HG03135 (cell line): Measurements from ENCODE around the gene RHOB.
"Not testable (repeated sequence)": the region's sequence is repeated elsewhere in the genome, so short reads cannot be mapped to it uniquely, and the experiment has no call there.

Experiments used
- ATAC-seq: cut with Tn5 transposase; IDR thresholded peaks from one replicate; pipeline ENCODE4 v1.9.1; 2021; ENCODE audit warnings: mild to moderate bottlenecking, moderate library complexity; ENCODE audit not compliant: unreplicated experiment

RHOB gene

GRCh38 chr2:20446917-20447436 is at the start of gene RHOB:
Gene RHOB (plus strand): TSS chr2:20447074. CDS start chr2:20447466, 392 bp downstream.
- peak; percentile 98 for ATAC-seq

- no peak for ATAC-seq
Measured at GRCh38 chr2:20397811-20398447, 48.9 kb upstream of the RHOB start.

- ATAC-seq, result no peak
Measured at GRCh38 chr2:20398956-20399567, 47.8 kb upstream of the RHOB start.

- no peak for ATAC-seq
Measured at GRCh38 chr2:20400306-20400705, 46.6 kb upstream of the RHOB start.

GRCh38 chr2:20400787-20401488 is 45.9 kb upstream of the RHOB start:
- ATAC-seq, result no peak

GRCh38 chr2:20401489-20401835 is 45.4 kb upstream of the RHOB start:
- ATAC-seq, result no peak

GRCh38 chr2:20403774-20404312 is 43.0 kb upstream of the RHOB start:
- ATAC-seq, result no peak

GRCh38 chr2:20404950-20405349 is 41.9 kb upstream of the RHOB start:
- no peak for ATAC-seq

- no peak for ATAC-seq
Measured at GRCh38 chr2:20409039-20409438, 37.8 kb upstream of the RHOB start.

GRCh38 chr2:20410556-20411277 is 36.2 kb upstream of the RHOB start:
- ATAC-seq, result no peak

- peak; percentile 99 for ATAC-seq
Measured at GRCh38 chr2:20411361-20411894, 35.4 kb upstream of the RHOB start.

GRCh38 chr2:20414806-20415205 is 32.1 kb upstream of the RHOB start:
- ATAC-seq, result no peak

GRCh38 chr2:20415511-20415918 is 31.4 kb upstream of the RHOB start:
- ATAC-seq, result no peak

- no peak for ATAC-seq
Measured at GRCh38 chr2:20416723-20417122, 30.2 kb upstream of the RHOB start.

- not testable (repeated sequence) for ATAC-seq
Measured at GRCh38 chr2:20417230-20417821, 29.5 kb upstream of the RHOB start.

GRCh38 chr2:20418519-20418918 is 28.4 kb upstream of the RHOB start:
- ATAC-seq, result no peak

GRCh38 chr2:20419007-20419576 is 27.8 kb upstream of the RHOB start:
- no peak for ATAC-seq

GRCh38 chr2:20419752-20420151 is 27.1 kb upstream of the RHOB start:
- no peak for ATAC-seq

GRCh38 chr2:20421336-20421987 is 25.4 kb upstream of the RHOB start:
- ATAC-seq, result no peak

- ATAC-seq, result no peak
Measured at GRCh38 chr2:20421988-20422370, 24.9 kb upstream of the RHOB start.
